Pulmonary artery endothelial cell (primary cell): ENCODE data around the gene IDH3B. TPM values are rescaled to one million over a fixed set of nuclear protein-coding genes. Genes with fewer than 3 reads are reported as not detected.
A peak's percentile ranks its signal among the peaks of the same experiment; 100 is the strongest.

Experiments
- DNase-seq: peaks from one replicate; pipeline ENCODE4 v3.0.0-alpha.2; 2011; ENCODE audit warnings: low read depth, low spot score
- total RNA-seq: library from RNA; depleted of rRNA; stranded (reverse); fragments of >200 nt; gene quantifications from 2 replicates; pipeline ENCODE4 v1.2.3, GENCODE V29; 2014

The IDH3B gene
- total RNA-seq, 1 donor from 2014 or later, result 141 TPM

GRCh38 chr20:2658414-2659354 is 5.3 kb downstream of the IDH3B start:
- no peak for DNase-seq

GRCh38 chr20:2657674-2658073 is 6.3 kb downstream of the IDH3B start:
- no peak for DNase-seq

GRCh38 chr20:2657241-2657640 is 6.8 kb downstream of the IDH3B start:
- no peak for DNase-seq

GRCh38 chr20:2656471-2657117 is 7.4 kb downstream of the IDH3B start:
- no peak for DNase-seq

- DNase-seq, result no peak
Measured at GRCh38 chr20:2655331-2656116, 8.5 kb downstream of the IDH3B start.

- DNase-seq, result no peak
Measured at GRCh38 chr20:2654831-2655230, 9.2 kb downstream of the IDH3B start.

GRCh38 chr20:2654384-2654822 is 9.6 kb downstream of the IDH3B start:
- DNase-seq, result no peak

- no peak for DNase-seq
Measured at GRCh38 chr20:2653556-2654383, 10.2 kb downstream of the IDH3B start.

- no peak for DNase-seq
Measured at GRCh38 chr20:2652724-2653555, 11.1 kb downstream of the IDH3B start.

- peak; percentile 64 for DNase-seq
Measured at GRCh38 chr20:2651772-2652723, 12.0 kb downstream of the IDH3B start, which contains the start of gene NOP56. Gene NOP56 (plus strand): TSS chr20:2652632. CDS start chr20:2652661, 29 bp downstream.

- DNase-seq, result no peak
Measured at GRCh38 chr20:2643708-2644107, 20.3 kb downstream of the IDH3B start.

GRCh38 chr20:2640899-2641298 is 23.1 kb downstream of the IDH3B start:
- no peak for DNase-seq

- no peak for DNase-seq
Measured at GRCh38 chr20:2640260-2640659, 23.8 kb downstream of the IDH3B start.

GRCh38 chr20:2637246-2637645 is 26.8 kb downstream of the IDH3B start:
- no peak for DNase-seq

- DNase-seq, result no peak
Measured at GRCh38 chr20:2633381-2633780, 30.6 kb downstream of the IDH3B start.

GRCh38 chr20:2631228-2631627 is 32.8 kb downstream of the IDH3B start:
- DNase-seq, result no peak

GRCh38 chr20:2626853-2627541 is 37.0 kb downstream of the IDH3B start:
- DNase-seq, result peak; percentile 22

- no peak for DNase-seq
Measured at GRCh38 chr20:2625062-2625461, 39.0 kb downstream of the IDH3B start.
